ENCODE measurements around the gene TUBA3E.
"Not testable (repeated sequence)": the region's sequence is repeated elsewhere in the genome, so short reads cannot be mapped to it uniquely, and the experiment has no call there.

TUBA3E gene

DNA sequence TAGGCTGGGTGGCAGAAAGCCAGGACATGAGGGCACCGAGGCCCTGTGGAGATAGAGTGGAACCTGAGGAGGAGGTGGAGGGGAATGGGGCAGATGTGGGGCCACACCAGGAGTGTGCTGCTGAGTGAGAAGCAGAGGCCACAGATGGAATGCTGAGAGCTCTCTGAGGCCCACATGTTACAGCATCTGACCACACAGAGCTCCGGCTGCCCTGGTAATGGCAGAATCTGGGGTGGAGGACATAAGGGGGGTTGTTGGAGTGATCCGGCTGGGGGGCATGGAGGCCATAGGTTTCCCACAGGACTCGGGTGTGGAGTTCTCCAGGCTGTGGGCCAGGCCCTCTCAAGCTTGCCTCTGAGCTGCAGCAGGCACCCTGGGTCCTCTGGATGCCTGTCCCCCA is 12.3 kb downstream of the TUBA3E start:
- peaks cover 6% of the 10 kb centered on the region for H3K36me3 ChIP-seq
- H3K27me3 ChIP-seq (ENCODE audit: insufficient read depth, low read depth, severe bottlenecking) = no peaks in the 10 kb centered on the region
- H3K9me3 ChIP-seq (ENCODE audit: severe bottlenecking) = no peaks in the 10 kb centered on the region
- H3K4me3 ChIP-seq (ENCODE audit: low read depth, low read length) = no peak overlapping the region
- TF ChIP-seq, protein P1, sequence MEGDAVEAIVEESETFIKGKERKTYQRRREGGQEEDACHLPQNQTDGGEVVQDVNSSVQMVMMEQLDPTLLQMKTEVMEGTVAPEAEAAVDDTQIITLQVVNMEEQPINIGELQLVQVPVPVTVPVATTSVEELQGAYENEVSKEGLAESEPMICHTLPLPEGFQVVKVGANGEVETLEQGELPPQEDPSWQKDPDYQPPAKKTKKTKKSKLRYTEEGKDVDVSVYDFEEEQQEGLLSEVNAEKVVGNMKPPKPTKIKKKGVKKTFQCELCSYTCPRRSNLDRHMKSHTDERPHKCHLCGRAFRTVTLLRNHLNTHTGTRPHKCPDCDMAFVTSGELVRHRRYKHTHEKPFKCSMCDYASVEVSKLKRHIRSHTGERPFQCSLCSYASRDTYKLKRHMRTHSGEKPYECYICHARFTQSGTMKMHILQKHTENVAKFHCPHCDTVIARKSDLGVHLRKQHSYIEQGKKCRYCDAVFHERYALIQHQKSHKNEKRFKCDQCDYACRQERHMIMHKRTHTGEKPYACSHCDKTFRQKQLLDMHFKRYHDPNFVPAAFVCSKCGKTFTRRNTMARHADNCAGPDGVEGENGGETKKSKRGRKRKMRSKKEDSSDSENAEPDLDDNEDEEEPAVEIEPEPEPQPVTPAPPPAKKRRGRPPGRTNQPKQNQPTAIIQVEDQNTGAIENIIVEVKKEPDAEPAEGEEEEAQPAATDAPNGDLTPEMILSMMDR (IDR thresholded peaks at IDR 0.05; ENCODE audit: low read depth, low read length) = no peak
- H3K27ac ChIP-seq = no peak overlapping the region
- DNase-seq = no peak

DNA sequence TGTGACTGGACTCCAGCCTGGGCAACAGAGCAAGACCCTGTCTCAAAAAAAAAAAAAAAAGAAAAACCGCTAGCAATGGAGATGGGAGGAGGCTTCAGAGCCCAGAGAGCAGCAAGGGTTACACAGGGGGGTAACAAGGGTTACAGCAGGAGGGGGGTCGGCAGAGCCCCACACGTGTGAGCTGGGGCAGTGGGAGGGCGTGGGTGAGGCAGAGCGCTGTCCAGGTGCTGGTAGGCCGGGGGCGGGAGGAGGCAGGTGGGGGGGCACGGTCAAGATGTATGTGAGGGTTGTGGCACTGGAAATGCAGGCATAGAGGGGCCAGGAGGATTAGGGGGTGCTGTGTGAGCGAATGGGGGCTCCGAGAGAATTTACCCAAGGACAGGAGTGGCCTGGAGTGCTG is 12.8 kb downstream of the TUBA3E start:
- Histone ChIP-seq H3K27ac (no peak overlapping the region), H3K27me3 (ENCODE audit: insufficient read depth, low read depth, severe bottlenecking) (no peaks in the 10 kb centered on the region), H3K9me3 (ENCODE audit: severe bottlenecking) (no peaks in the 10 kb centered on the region), H3K4me3 (ENCODE audit: low read depth, low read length) (no peak overlapping the region), H3K36me3 (peaks cover 6% of the 10 kb centered on the region)
- TF ChIP-seq, protein P1 (IDR thresholded peaks at IDR 0.05; ENCODE audit: low read depth, low read length) = no peak
- DNase-seq = no peak

- H3K27me3 ChIP-seq (ENCODE audit: insufficient read depth, low read depth, severe bottlenecking) = no peaks in the 10 kb centered on the region
- H3K36me3 ChIP-seq = peaks cover 11% of the 10 kb centered on the region
- TF ChIP-seq, protein P1 (IDR thresholded peaks at IDR 0.05; ENCODE audit: low read depth, low read length) = no peak
- peak overlapping the region; percentile 90; the same call in 1 of the 2 replicates for H3K4me3 ChIP-seq (ENCODE audit: low read depth, low read length)
- H3K27ac ChIP-seq = no peak overlapping the region
- DNase-seq = no peak
- H3K9me3 ChIP-seq (ENCODE audit: severe bottlenecking) = no peaks in the 10 kb centered on the region
Measured at GRCh38 chr2:130183512-130184373, 14.5 kb downstream of the TUBA3E start.

GRCh38 chr2:130182826-130183511 is 15.3 kb downstream of the TUBA3E start:
- H3K4me3 ChIP-seq (ENCODE audit: low read depth, low read length) = peak overlapping the region; percentile 90
- H3K9me3 ChIP-seq (ENCODE audit: severe bottlenecking); DNase-seq; H3K27me3 ChIP-seq (ENCODE audit: insufficient read depth, low read depth, severe bottlenecking): not testable (repeated sequence)
- peak overlapping the region; percentile 95 for H3K27ac ChIP-seq
- H3K36me3 ChIP-seq = peaks cover 11% of the 10 kb centered on the region

DNA sequence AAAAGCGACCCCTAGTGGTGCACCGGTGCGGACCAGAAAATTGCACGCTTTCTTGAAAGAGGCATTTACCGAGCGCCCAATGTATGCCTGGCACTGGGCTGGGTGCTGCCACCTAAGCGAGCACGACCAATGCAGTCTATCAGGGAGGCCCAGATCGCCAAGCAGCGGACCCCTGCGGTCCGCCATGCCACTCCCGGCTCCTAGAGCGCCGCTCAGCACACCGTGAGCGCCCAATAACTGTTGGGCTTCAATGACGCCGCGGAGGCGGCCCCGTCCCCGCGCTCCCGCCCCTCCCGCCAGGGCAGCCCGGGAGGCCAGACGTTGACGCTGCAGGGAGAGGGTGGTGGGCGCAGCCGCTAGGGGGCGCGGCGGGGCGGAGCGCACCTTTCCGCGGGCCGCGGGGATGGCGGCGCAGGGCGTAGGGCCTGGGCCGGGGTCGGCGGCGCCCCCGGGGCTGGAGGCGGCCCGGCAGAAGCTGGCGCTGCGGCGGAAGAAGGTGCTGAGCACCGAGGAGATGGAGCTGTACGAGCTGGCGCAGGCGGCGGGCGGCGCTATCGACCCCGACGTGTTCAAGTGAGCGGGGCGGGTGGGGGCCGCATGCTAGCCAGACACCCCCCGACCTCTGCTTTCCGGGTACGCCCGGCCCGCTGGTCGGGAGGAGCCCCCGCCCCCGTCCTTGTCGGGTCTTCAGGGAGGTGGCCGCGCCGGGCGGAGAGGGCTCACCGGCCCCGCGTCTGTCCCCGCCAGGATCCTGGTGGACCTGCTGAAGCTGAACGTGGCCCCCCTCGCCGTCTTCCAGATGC is 16.2 kb downstream of the TUBA3E start, which contains the start of gene MZT2B:
Gene MZT2B, plus strand, starts transcription at position 383 of the 803 bp plus-strand sequence. Its CDS starts 21 bp downstream, at position 404.
- not testable (repeated sequence) for H3K27me3 ChIP-seq (ENCODE audit: insufficient read depth, low read depth, severe bottlenecking); H3K9me3 ChIP-seq (ENCODE audit: severe bottlenecking)
- TF ChIP-seq, protein P1 (IDR thresholded peaks at IDR 0.05; ENCODE audit: low read depth, low read length) = peak; percentile 71
- Histone ChIP-seq H3K36me3 (peaks cover 11% of the 10 kb centered on the region), H3K4me3 (ENCODE audit: low read depth, low read length) (peak within 1 kb of the TSS; percentile 90), H3K27ac (peak within 1 kb of the TSS; percentile 95)
- peak; percentile 89 for DNase-seq
